Ectodermal cell (in vitro differentiated cells): ENCODE results near the gene GIPC1.

Experiments used
- H3K27ac ChIP-seq: 2 replicates; pipeline ENCODE4 v1.7.0; 2013; ENCODE audit warnings: mild to moderate bottlenecking, low read depth, low read length; ENCODE audit not compliant: insufficient read depth, poor library complexity, severe bottlenecking
- H3K27me3 ChIP-seq: 2 replicates; pipeline ENCODE4 v1.7.0; 2013; ENCODE audit warnings: mild to moderate bottlenecking, low read length; ENCODE audit not compliant: insufficient read depth, control insufficient read depth, poor library complexity, severe bottlenecking
- H3K36me3 ChIP-seq: one replicate; pipeline ENCODE4 v1.7.0; 2013; ENCODE audit warnings: low read length; ENCODE audit not compliant: control insufficient read depth, insufficient read depth
- H3K4me1 ChIP-seq: one replicate; pipeline ENCODE4 v1.7.0; 2013; ENCODE audit warnings: low read length; ENCODE audit not compliant: control insufficient read depth, insufficient read depth
- H3K4me3 ChIP-seq: 2 replicates; pipeline ENCODE4 v1.7.0; 2013; ENCODE audit warnings: low read depth, low read length, control low read depth; ENCODE audit not compliant: insufficient read depth
- H3K9me3 ChIP-seq: 2 replicates; pipeline ENCODE4 v1.7.0; 2013; ENCODE audit warnings: mild to moderate bottlenecking, low read length, moderate library complexity; ENCODE audit not compliant: control insufficient read depth
- WGBS, 2 experiments: methylation state at CpG; one replicate each; pipeline ENCODE4 v1.1.7; 2013; ENCODE audit warnings: missing lambda C conversion rate in 2 of 2; 5-methylcytosine and 5-hydroxymethylcytosine counted together

GIPC1 gene

GRCh38 chr19:14449321-14449720 lies 46.6 kb downstream of the GIPC1 start:
- no peak overlapping the region for H3K4me3 ChIP-seq
- H3K4me1 ChIP-seq: no peaks in the 10 kb centered on the region
- H3K36me3 ChIP-seq: peaks cover 47% of the 10 kb centered on the region
- no peaks in the 10 kb centered on the region for H3K9me3 ChIP-seq
- 95 to 96% methylated on average over 6 of the region's 6 CpGs for WGBS, 2 experiments
- no peaks in the 10 kb centered on the region for H3K27me3 ChIP-seq
- H3K27ac ChIP-seq: no peak overlapping the region

DNA sequence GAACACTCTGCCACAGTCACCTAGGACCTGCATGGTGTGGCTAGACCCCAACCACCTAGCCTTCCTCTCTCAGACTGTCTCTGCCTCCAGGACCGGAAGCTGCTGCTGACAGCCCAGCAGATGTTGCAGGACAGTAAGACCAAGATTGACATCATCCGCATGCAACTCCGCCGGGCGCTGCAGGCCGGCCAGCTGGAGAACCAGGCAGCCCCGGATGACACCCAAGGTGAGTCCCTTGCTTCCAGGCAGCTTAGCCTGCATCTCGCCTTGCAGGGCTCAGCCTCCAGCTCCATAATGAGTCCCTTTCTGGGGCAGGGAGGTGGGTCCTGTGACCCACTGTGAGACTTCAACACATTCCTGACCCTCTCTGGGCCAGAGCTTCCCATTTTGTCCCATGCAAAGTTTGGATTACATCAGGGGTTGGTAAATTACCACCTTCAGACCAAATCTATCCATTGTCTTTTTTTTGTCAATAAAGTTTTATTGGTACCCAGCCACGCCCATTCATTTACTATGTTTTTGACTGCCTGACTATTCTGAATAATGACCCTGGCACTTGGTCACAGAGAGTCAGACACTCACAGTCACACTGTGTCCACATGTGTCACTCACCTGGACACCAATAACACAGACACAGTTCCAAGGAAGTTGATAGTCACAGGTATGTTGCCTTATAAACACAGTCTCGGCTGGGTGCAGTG lies 49.4 kb downstream of the GIPC1 start:
- Histone ChIP-seq H3K36me3 (peaks cover 52% of the 10 kb centered on the region), H3K27me3 (no peaks in the 10 kb centered on the region), H3K4me3 (no peak overlapping the region), H3K27ac (no peak overlapping the region), H3K9me3 (no peaks in the 10 kb centered on the region), H3K4me1 (no peaks in the 10 kb centered on the region)
- 93 to 96% methylated on average over 10 of the region's 10 CpGs for WGBS, 2 experiments

DNA sequence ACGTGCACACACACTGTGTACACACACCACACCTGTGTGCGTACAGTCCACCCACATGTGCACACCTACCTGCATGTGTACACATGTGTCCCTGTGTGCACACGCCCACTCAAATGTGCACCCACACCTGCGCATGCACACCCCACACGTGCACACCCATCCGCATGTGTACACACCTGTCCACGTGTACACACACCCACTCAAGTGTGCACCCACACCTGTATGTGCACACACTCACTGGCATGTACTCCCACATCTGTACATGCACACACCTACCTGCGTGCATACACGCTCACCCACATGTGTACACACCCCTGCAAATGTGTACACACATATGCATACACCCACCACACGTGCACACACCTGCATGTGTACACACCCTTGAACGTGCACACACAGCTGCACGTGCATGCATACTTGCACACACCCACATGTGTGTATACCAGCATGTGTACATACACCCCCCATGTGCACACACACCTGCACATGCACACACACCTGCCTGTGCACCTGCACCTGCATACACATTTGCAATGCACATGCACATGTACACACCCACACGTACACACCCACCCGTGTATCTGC lies 52.2 kb downstream of the GIPC1 start:
- Histone ChIP-seq H3K4me1 (no peaks in the 10 kb centered on the region), H3K9me3 (no peaks in the 10 kb centered on the region), H3K27ac (no peak overlapping the region), H3K27me3 (no peaks in the 10 kb centered on the region), H3K36me3 (peaks cover 35% of the 10 kb centered on the region), H3K4me3 (no peak overlapping the region)
- 93 to 95% methylated on average over 14 of the region's 14 CpGs for WGBS, 2 experiments

DNA sequence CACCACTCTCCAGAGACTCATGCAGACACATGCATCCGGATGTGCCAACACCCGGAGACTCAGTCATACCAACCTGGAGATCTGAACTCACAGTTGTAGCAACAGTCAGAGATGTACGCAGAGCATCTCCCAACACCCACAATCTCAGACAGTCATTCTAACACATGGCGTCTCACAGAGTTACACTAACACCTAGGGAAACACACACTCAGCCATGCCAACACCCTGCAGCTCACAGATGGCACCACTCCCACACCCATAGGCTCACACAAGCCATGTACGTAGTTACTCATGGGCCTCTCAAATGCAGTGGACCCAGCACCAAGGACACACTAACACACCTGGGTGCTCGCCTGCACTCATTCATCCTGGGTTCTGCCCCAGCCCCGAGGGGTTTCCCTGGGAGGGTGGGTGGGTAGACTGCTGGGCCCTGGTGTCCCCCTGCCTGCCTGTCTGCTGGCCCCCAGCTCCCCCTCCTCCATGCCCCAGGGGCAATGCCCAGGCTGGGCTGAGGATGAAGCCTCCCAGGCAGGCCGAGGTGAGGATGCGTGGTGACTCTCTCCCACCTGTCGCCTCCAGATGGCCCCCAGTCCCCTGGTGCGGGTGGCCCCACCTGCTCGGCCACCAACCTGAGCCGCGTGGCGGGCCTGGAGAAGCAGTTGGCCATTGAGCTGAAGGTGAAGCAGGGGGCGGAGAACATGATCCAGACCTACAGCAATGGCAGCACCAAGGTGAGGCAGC lies 52.9 kb downstream of the GIPC1 start:
- peaks cover 30% of the 10 kb centered on the region for H3K36me3 ChIP-seq
- no peaks in the 10 kb centered on the region for H3K27me3 ChIP-seq
- no peaks in the 10 kb centered on the region for H3K9me3 ChIP-seq
- H3K4me3 ChIP-seq: no peak overlapping the region
- no peaks in the 10 kb centered on the region for H3K4me1 ChIP-seq
- no peak overlapping the region for H3K27ac ChIP-seq
- 96 to 98% methylated on average over 16 of the region's 16 CpGs for WGBS, 2 experiments

- WGBS, 2 experiments: 94% methylated on average over 34 of the region's 34 CpGs
- Histone ChIP-seq H3K36me3 (peaks cover 23% of the 10 kb centered on the region), H3K4me1 (no peaks in the 10 kb centered on the region), H3K9me3 (no peaks in the 10 kb centered on the region), H3K4me3 (no peak overlapping the region), H3K27ac (no peak overlapping the region), H3K27me3 (no peaks in the 10 kb centered on the region)
Observed at GRCh38 chr19:14441041-14441938, 54.6 kb downstream of the GIPC1 start.

GRCh38 chr19:14440049-14440448 lies 55.9 kb downstream of the GIPC1 start:
- 86 to 87% methylated on average over 9 of the region's 9 CpGs for WGBS, 2 experiments
- Histone ChIP-seq H3K4me3 (no peak overlapping the region), H3K27ac (no peak overlapping the region), H3K9me3 (no peaks in the 10 kb centered on the region), H3K36me3 (peaks cover 16% of the 10 kb centered on the region), H3K4me1 (no peaks in the 10 kb centered on the region), H3K27me3 (no peaks in the 10 kb centered on the region)

- Histone ChIP-seq H3K36me3 (peaks cover 8% of the 10 kb centered on the region), H3K27ac (no peak overlapping the region), H3K27me3 (no peaks in the 10 kb centered on the region), H3K9me3 (no peaks in the 10 kb centered on the region), H3K4me3 (no peak overlapping the region), H3K4me1 (peaks cover 8% of the 10 kb centered on the region)
- WGBS, 2 experiments: 94% methylated on average over 9 of the region's 9 CpGs
Observed at GRCh38 chr19:14439014-14439413, 56.9 kb downstream of the GIPC1 start.

GRCh38 chr19:14437578-14438140 lies 58.3 kb downstream of the GIPC1 start:
- H3K36me3 ChIP-seq: no peaks in the 10 kb centered on the region
- H3K9me3 ChIP-seq: no peaks in the 10 kb centered on the region
- 94% methylated on average over 7 of the region's 7 CpGs for WGBS, 2 experiments
- H3K4me3 ChIP-seq: no peak overlapping the region
- H3K4me1 ChIP-seq: peaks cover 11% of the 10 kb centered on the region
- H3K27ac ChIP-seq: no peak overlapping the region
- no peaks in the 10 kb centered on the region for H3K27me3 ChIP-seq

DNA sequence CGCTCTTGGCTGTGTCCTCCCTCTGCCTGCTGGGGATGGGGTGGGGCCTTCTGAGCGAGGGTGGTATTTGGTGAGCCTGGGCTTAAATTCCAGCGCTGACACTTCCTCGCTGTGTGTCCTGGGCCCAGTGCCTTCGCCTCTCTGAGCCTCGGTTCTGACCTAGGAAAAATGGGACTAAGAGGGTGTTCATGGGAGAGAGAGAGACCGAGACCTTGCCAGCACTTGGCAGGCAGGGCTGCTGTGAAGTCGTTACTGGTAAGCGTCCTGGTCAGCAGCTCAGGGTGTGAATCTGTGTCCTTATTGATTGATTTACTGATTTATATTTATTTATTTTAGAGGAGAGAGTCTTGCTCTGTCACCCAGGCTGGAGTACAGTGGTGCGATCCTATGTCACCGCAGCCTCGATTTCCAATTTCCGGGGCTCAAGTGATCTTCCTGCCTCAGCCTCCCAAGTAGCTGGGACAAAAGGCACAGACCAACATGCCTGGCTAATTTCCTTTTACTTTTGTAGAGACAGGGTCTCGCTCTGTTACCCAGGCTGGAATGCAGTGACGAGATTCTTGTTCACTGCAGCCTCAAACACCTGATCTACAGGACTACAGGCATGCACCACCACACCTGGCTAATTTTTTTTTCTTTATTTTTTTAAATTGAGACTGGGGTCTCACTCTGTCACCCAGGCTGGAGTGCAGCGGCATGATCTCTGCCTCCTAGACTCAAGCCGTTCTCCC lies 60.4 kb downstream of the GIPC1 start:
- peaks cover 17% of the 10 kb centered on the region for H3K27me3 ChIP-seq
- H3K27ac ChIP-seq: no peak overlapping the region
- H3K9me3 ChIP-seq: no peaks in the 10 kb centered on the region
- 88 to 91% methylated on average over 17 of the region's 17 CpGs for WGBS, 2 experiments
- peaks cover 11% of the 10 kb centered on the region for H3K4me1 ChIP-seq
- no peaks in the 10 kb centered on the region for H3K36me3 ChIP-seq
- H3K4me3 ChIP-seq: no peak overlapping the region
